ENCODE measurements around the gene RHBDL1.

GRCh38 chr16:678209-678857, 2.9 kb downstream of the RHBDL1 start:
- TF ChIP-seq, protein P1, sequence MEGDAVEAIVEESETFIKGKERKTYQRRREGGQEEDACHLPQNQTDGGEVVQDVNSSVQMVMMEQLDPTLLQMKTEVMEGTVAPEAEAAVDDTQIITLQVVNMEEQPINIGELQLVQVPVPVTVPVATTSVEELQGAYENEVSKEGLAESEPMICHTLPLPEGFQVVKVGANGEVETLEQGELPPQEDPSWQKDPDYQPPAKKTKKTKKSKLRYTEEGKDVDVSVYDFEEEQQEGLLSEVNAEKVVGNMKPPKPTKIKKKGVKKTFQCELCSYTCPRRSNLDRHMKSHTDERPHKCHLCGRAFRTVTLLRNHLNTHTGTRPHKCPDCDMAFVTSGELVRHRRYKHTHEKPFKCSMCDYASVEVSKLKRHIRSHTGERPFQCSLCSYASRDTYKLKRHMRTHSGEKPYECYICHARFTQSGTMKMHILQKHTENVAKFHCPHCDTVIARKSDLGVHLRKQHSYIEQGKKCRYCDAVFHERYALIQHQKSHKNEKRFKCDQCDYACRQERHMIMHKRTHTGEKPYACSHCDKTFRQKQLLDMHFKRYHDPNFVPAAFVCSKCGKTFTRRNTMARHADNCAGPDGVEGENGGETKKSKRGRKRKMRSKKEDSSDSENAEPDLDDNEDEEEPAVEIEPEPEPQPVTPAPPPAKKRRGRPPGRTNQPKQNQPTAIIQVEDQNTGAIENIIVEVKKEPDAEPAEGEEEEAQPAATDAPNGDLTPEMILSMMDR (IDR thresholded peaks at IDR 0.05), result no peak
- TF ChIP-seq POLR2A (IDR thresholded peaks at IDR 0.05), result no peak

Measured in uterus (tissue), 2 donors.